ENCODE measurements around the gene MCTP1.
A peak's percentile ranks its signal among the peaks of the same experiment; 100 is the strongest.

MCTP1 gene

GRCh38 chr5:95284572-95285408 is at the start of gene MCTP1:
Gene MCTP1 (minus strand): TSS chr5:95285094.
- Histone ChIP-seq H3K4me1 (ENCODE audit: control insufficient read depth, insufficient read depth, low read length) (peaks cover 8% of the 10 kb centered on the region), H3K27me3 (ENCODE audit: control insufficient read depth, insufficient read depth, low read length) (peaks cover 45% of the 10 kb centered on the region), H3K9me3 (ENCODE audit: control insufficient read depth, low read length) (no peaks in the 10 kb centered on the region), H3K9ac (ENCODE audit: low read length) (peak within 1 kb of the TSS; percentile 24), H3K4me3 (ENCODE audit: low read length) (peak within 1 kb of the TSS; percentile 47), H3K36me3 (ENCODE audit: control insufficient read depth, insufficient read depth, low read length) (no peaks in the 10 kb centered on the region)

GRCh38 chr5:95332158-95332557 is 47.3 kb upstream of the MCTP1 start:
- Histone ChIP-seq H3K27me3 (ENCODE audit: control insufficient read depth, insufficient read depth, low read length) (no peaks in the 10 kb centered on the region), H3K36me3 (ENCODE audit: control insufficient read depth, insufficient read depth, low read length) (no peaks in the 10 kb centered on the region), H3K4me1 (ENCODE audit: control insufficient read depth, insufficient read depth, low read length) (no peaks in the 10 kb centered on the region), H3K4me3 (ENCODE audit: low read length) (no peak overlapping the region), H3K9ac (ENCODE audit: low read length) (no peak overlapping the region), H3K9me3 (ENCODE audit: control insufficient read depth, low read length) (no peaks in the 10 kb centered on the region)

GRCh38 chr5:95331358-95331757 is 46.5 kb upstream of the MCTP1 start:
- Histone ChIP-seq H3K27me3 (ENCODE audit: control insufficient read depth, insufficient read depth, low read length) (no peaks in the 10 kb centered on the region), H3K4me1 (ENCODE audit: control insufficient read depth, insufficient read depth, low read length) (no peaks in the 10 kb centered on the region), H3K9ac (ENCODE audit: low read length) (no peak overlapping the region), H3K36me3 (ENCODE audit: control insufficient read depth, insufficient read depth, low read length) (no peaks in the 10 kb centered on the region), H3K9me3 (ENCODE audit: control insufficient read depth, low read length) (no peaks in the 10 kb centered on the region), H3K4me3 (ENCODE audit: low read length) (no peak overlapping the region)

GRCh38 chr5:95327211-95327610 is 42.3 kb upstream of the MCTP1 start:
- Histone ChIP-seq H3K27me3 (ENCODE audit: control insufficient read depth, insufficient read depth, low read length) (no peaks in the 10 kb centered on the region), H3K36me3 (ENCODE audit: control insufficient read depth, insufficient read depth, low read length) (no peaks in the 10 kb centered on the region), H3K4me3 (ENCODE audit: low read length) (no peak overlapping the region), H3K9ac (ENCODE audit: low read length) (no peak overlapping the region), H3K9me3 (ENCODE audit: control insufficient read depth, low read length) (no peaks in the 10 kb centered on the region), H3K4me1 (ENCODE audit: control insufficient read depth, insufficient read depth, low read length) (no peaks in the 10 kb centered on the region)

GRCh38 chr5:95317687-95318086 is 32.8 kb upstream of the MCTP1 start:
- Histone ChIP-seq H3K4me3 (ENCODE audit: low read length) (no peak overlapping the region), H3K9ac (ENCODE audit: low read length) (no peak overlapping the region), H3K4me1 (ENCODE audit: control insufficient read depth, insufficient read depth, low read length) (no peaks in the 10 kb centered on the region), H3K36me3 (ENCODE audit: control insufficient read depth, insufficient read depth, low read length) (no peaks in the 10 kb centered on the region), H3K9me3 (ENCODE audit: control insufficient read depth, low read length) (no peaks in the 10 kb centered on the region), H3K27me3 (ENCODE audit: control insufficient read depth, insufficient read depth, low read length) (peaks cover 7% of the 10 kb centered on the region)

- Histone ChIP-seq H3K9ac (ENCODE audit: low read length) (no peak overlapping the region), H3K9me3 (ENCODE audit: control insufficient read depth, low read length) (no peaks in the 10 kb centered on the region), H3K27me3 (ENCODE audit: control insufficient read depth, insufficient read depth, low read length) (peaks cover 7% of the 10 kb centered on the region), H3K36me3 (ENCODE audit: control insufficient read depth, insufficient read depth, low read length) (no peaks in the 10 kb centered on the region), H3K4me3 (ENCODE audit: low read length) (no peak overlapping the region), H3K4me1 (ENCODE audit: control insufficient read depth, insufficient read depth, low read length) (no peaks in the 10 kb centered on the region)
Observed at GRCh38 chr5:95317085-95317484, 32.2 kb upstream of the MCTP1 start.

- Histone ChIP-seq H3K9me3 (ENCODE audit: control insufficient read depth, low read length) (no peaks in the 10 kb centered on the region), H3K27me3 (ENCODE audit: control insufficient read depth, insufficient read depth, low read length) (peaks cover 4% of the 10 kb centered on the region), H3K9ac (ENCODE audit: low read length) (no peak overlapping the region), H3K36me3 (ENCODE audit: control insufficient read depth, insufficient read depth, low read length) (no peaks in the 10 kb centered on the region), H3K4me3 (ENCODE audit: low read length) (no peak overlapping the region), H3K4me1 (ENCODE audit: control insufficient read depth, insufficient read depth, low read length) (no peaks in the 10 kb centered on the region)
Observed at GRCh38 chr5:95304711-95305110, 19.8 kb upstream of the MCTP1 start.

- Histone ChIP-seq H3K4me1 (ENCODE audit: control insufficient read depth, insufficient read depth, low read length) (no peaks in the 10 kb centered on the region), H3K27me3 (ENCODE audit: control insufficient read depth, insufficient read depth, low read length) (peaks cover 5% of the 10 kb centered on the region), H3K4me3 (ENCODE audit: low read length) (no peak overlapping the region), H3K9me3 (ENCODE audit: control insufficient read depth, low read length) (no peaks in the 10 kb centered on the region), H3K36me3 (ENCODE audit: control insufficient read depth, insufficient read depth, low read length) (no peaks in the 10 kb centered on the region), H3K9ac (ENCODE audit: low read length) (no peak overlapping the region)
Observed at GRCh38 chr5:95298651-95299050, 13.8 kb upstream of the MCTP1 start.

GRCh38 chr5:95296291-95296690 is 11.4 kb upstream of the MCTP1 start:
- H3K36me3 ChIP-seq (ENCODE audit: control insufficient read depth, insufficient read depth, low read length), result no peaks in the 10 kb centered on the region
- no peaks in the 10 kb centered on the region for H3K9me3 ChIP-seq (ENCODE audit: control insufficient read depth, low read length)
- no peaks in the 10 kb centered on the region for H3K4me1 ChIP-seq (ENCODE audit: control insufficient read depth, insufficient read depth, low read length)
- H3K4me3 ChIP-seq (ENCODE audit: low read length), result no peak overlapping the region
- peaks cover 5% of the 10 kb centered on the region for H3K27me3 ChIP-seq (ENCODE audit: control insufficient read depth, insufficient read depth, low read length)
- H3K9ac ChIP-seq (ENCODE audit: low read length), result no peak overlapping the region

GRCh38 chr5:95285409-95285755 is 488 bp upstream of the MCTP1 start:
- peaks cover 45% of the 10 kb centered on the region for H3K27me3 ChIP-seq (ENCODE audit: control insufficient read depth, insufficient read depth, low read length)
- no peaks in the 10 kb centered on the region for H3K36me3 ChIP-seq (ENCODE audit: control insufficient read depth, insufficient read depth, low read length)
- peak overlapping the region; percentile 9 for H3K4me3 ChIP-seq (ENCODE audit: low read length)
- H3K4me1 ChIP-seq (ENCODE audit: control insufficient read depth, insufficient read depth, low read length), result peaks cover 8% of the 10 kb centered on the region
- no peaks in the 10 kb centered on the region for H3K9me3 ChIP-seq (ENCODE audit: control insufficient read depth, low read length)
- no peak overlapping the region for H3K9ac ChIP-seq (ENCODE audit: low read length)

- peaks cover 45% of the 10 kb centered on the region for H3K27me3 ChIP-seq (ENCODE audit: control insufficient read depth, insufficient read depth, low read length)
- H3K4me3 ChIP-seq (ENCODE audit: low read length), result peak overlapping the region; percentile 47
- H3K9me3 ChIP-seq (ENCODE audit: control insufficient read depth, low read length), result no peaks in the 10 kb centered on the region
- H3K36me3 ChIP-seq (ENCODE audit: control insufficient read depth, insufficient read depth, low read length), result no peaks in the 10 kb centered on the region
- H3K9ac ChIP-seq (ENCODE audit: low read length), result peak overlapping the region; percentile 24
- H3K4me1 ChIP-seq (ENCODE audit: control insufficient read depth, insufficient read depth, low read length), result peaks cover 8% of the 10 kb centered on the region
Observed at GRCh38 chr5:95283761-95284571, 928 bp downstream of the MCTP1 start.

- Histone ChIP-seq H3K36me3 (ENCODE audit: control insufficient read depth, insufficient read depth, low read length) (no peaks in the 10 kb centered on the region), H3K4me3 (ENCODE audit: low read length) (no peak overlapping the region), H3K4me1 (ENCODE audit: control insufficient read depth, insufficient read depth, low read length) (peaks cover 8% of the 10 kb centered on the region), H3K9ac (ENCODE audit: low read length) (no peak overlapping the region), H3K9me3 (ENCODE audit: control insufficient read depth, low read length) (no peaks in the 10 kb centered on the region), H3K27me3 (ENCODE audit: control insufficient read depth, insufficient read depth, low read length) (peaks cover 45% of the 10 kb centered on the region)
Observed at GRCh38 chr5:95283022-95283615, 1.8 kb downstream of the MCTP1 start.

All from mucosa of stomach (tissue), 1 donor.